Stomach (tissue), 4 donors: ENCODE measurements around the gene ARL3.

ENCODE experiments used
- POLR2A ChIP-seq, 4 donors: fragments of 450-650 bp; IDR thresholded peaks; one replicate each; pipeline ENCODE4 v1.6.1; 2016; ENCODE audit warnings: antibody characterized with exemption in 4 of 4, control low read depth in 2 of 4, mild to moderate bottlenecking in 1 of 4, moderate library complexity in 1 of 4
- TF ChIP-seq, protein P1 (sequence below), 7 experiments: fragments of 450-650 bp in 4 of 7; fragments of 200-600 bp in 3 of 7; sonication (generic) in 3 of 7; IDR thresholded peaks; one replicate each; pipeline ENCODE4 v1.5.1; 2016 to 2019; ENCODE audit warnings: antibody characterized with exemption in 7 of 7, control low read depth in 2 of 7, mild to moderate bottlenecking in 1 of 7

DNA sequence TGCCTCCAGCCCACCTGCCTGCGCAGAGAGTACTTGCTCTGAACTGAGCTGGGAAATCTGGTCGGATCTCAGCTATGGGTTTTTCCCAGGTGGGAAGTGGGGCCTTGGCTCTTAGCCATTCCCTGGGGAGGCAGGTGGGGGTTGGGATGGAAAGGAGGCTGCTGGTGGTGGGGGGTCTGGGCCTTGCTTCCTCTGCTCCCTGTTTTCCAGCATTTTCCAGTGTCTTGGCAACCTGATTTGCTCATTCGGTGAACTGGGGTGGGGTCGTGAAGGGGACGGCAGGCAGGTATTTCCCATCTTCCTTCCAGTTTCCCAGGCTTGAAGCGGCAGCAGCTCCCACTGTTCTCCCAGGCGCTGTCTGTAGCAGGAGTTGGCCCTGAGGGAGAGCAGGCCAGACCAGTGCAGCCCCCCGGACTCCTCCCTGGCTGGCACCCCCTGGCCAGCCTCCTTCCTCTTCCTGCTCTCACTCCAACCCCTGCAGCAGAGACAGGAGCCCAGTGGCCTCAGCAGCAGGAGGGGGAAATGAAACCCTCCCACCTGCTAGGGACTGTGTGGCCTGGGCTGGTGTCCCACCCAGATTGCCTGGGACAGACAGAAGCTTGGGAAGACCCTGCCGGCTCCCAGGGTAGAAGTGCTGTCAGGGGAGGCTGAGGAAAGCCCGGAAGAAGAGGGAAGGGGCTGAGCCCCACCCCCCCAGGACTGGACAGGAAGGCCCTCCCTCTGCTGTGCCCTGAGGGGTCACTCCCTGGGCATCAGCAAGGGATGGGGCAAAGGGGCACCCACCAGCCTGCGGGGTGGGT is 63.3 kb downstream of the ARL3 start:
- TF ChIP-seq, protein P1, sequence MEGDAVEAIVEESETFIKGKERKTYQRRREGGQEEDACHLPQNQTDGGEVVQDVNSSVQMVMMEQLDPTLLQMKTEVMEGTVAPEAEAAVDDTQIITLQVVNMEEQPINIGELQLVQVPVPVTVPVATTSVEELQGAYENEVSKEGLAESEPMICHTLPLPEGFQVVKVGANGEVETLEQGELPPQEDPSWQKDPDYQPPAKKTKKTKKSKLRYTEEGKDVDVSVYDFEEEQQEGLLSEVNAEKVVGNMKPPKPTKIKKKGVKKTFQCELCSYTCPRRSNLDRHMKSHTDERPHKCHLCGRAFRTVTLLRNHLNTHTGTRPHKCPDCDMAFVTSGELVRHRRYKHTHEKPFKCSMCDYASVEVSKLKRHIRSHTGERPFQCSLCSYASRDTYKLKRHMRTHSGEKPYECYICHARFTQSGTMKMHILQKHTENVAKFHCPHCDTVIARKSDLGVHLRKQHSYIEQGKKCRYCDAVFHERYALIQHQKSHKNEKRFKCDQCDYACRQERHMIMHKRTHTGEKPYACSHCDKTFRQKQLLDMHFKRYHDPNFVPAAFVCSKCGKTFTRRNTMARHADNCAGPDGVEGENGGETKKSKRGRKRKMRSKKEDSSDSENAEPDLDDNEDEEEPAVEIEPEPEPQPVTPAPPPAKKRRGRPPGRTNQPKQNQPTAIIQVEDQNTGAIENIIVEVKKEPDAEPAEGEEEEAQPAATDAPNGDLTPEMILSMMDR (IDR thresholded peaks at IDR 0.05): no peak
- TF ChIP-seq POLR2A (IDR thresholded peaks at IDR 0.05): no peak
